GM12878 (cell line): ENCODE results near the gene CCDC87. TPM values are rescaled to one million over a fixed set of nuclear protein-coding genes. Genes with fewer than 3 reads are reported as not detected.
A peak's percentile ranks its signal among the peaks of the same experiment; 100 is the strongest.

ENCODE experiments used
- EED ChIP-seq: sonication (generic); IDR thresholded peaks from 2 replicates; pipeline ENCODE4 v1.6.1; 2016; ENCODE audit warnings: antibody characterized with exemption, low read depth
- JUND ChIP-seq: IDR thresholded peaks from 2 replicates; pipeline ENCODE4 v1.6.1; 2012; ENCODE audit warnings: low read depth, mild to moderate bottlenecking, low read length, improper control_type of control experiment, moderate library complexity
- KAT2A ChIP-seq: conservative IDR thresholded peaks from 2 replicates; pipeline ENCODE4 v1.6.1; 2011; ENCODE audit warnings: low read depth, low read length; ENCODE audit not compliant: control insufficient read depth
- POLR2A ChIP-seq: IDR thresholded peaks from 2 replicates; pipeline ENCODE4 v1.6.1; 2011; ENCODE audit warnings: low read depth, mild to moderate bottlenecking, low read length
- RAD21 ChIP-seq: IDR thresholded peaks from 2 replicates; pipeline ENCODE4 v1.6.1; 2011; ENCODE audit warnings: mild to moderate bottlenecking, low read depth, low read length, moderate library complexity; ENCODE audit not compliant: insufficient read depth
- RUNX3 ChIP-seq: IDR thresholded peaks from 2 replicates; pipeline ENCODE4 v1.6.1; 2012; ENCODE audit warnings: low read length, inconsistent platforms
- SMARCA5 ChIP-seq: fragments of 450-650 bp; IDR thresholded peaks from 2 replicates; pipeline ENCODE4 v1.6.1; 2017; ENCODE audit warnings: mild to moderate bottlenecking
- STAT1 ChIP-seq: fragments of 450-650 bp; conservative IDR thresholded peaks from 2 replicates; pipeline ENCODE4 v1.6.1; 2014; ENCODE audit warnings: antibody characterized with exemption, mild to moderate bottlenecking
- YBX1 ChIP-seq: fragments of 450-650 bp; IDR thresholded peaks from 2 replicates; pipeline ENCODE4 v1.6.1; 2016; ENCODE audit warnings: antibody characterized with exemption
- ZNF274 ChIP-seq: IDR thresholded peaks from one replicate; pipeline ENCODE4 v1.8.0; 2011; ENCODE audit not compliant: insufficient read length, insufficient read depth
- ZNF384 ChIP-seq: IDR thresholded peaks from 2 replicates; pipeline ENCODE4 v1.6.1; 2012; ENCODE audit warnings: low read depth, mild to moderate bottlenecking, low read length, improper control_type of control experiment, borderline replicate concordance
- ZSCAN29 ChIP-seq: fragments of 450-650 bp; IDR thresholded peaks from 2 replicates; pipeline ENCODE4 v1.6.1; 2017; ENCODE audit warnings: mild to moderate bottlenecking, moderate library complexity
- polyA plus RNA-seq, 11 experiments: library from polyadenylated mRNA; depleted of rRNA in 4 of 11; unstranded in 6 of 11; stranded (reverse) in 5 of 11; fragments of >200 nt; fragmentation: Nextera tagmentation in 4 of 11; fragmentation: Illumina TruSeq in 1 of 11; extraction: Ambion mirVana in 4 of 11; extraction: Trizol in 1 of 11; gene quantifications; 1 replicate in 1 of 11; 2 replicates in 10 of 11; pipeline versions ENCODE4 v1.2.1 to v1.2.3, GENCODE V29; 2011 to 2016; ENCODE audit warnings: inconsistent platforms in 2 of 11, missing spikeins in 2 of 11, low read depth in 1 of 11
- total RNA-seq, 4 experiments: library from RNA; depleted of rRNA in 3 of 4; stranded (reverse); fragments of >200 nt in 3 of 4; fragmentation: Illumina TruSeq in 1 of 4; extraction: Trizol in 1 of 4; gene quantifications; 2 replicates each; pipeline versions ENCODE4 v1.2.1 to v1.2.3, GENCODE V29; 2013 to 2021
- TF ChIP-seq, protein P1 (sequence below): fragments of 450-650 bp; IDR thresholded peaks from 2 replicates; pipeline ENCODE4 v1.6.1; 2017; ENCODE audit warnings: mild to moderate bottlenecking, moderate library complexity
- TF ChIP-seq, protein P2 (sequence below): fragments of 450-650 bp; IDR thresholded peaks from 2 replicates; pipeline ENCODE4 v1.6.1; 2017; ENCODE audit warnings: antibody characterized with exemption, mild to moderate bottlenecking, moderate library complexity
- TF ChIP-seq, protein P3 (sequence below): fragments of 450-650 bp; IDR thresholded peaks from 2 replicates; pipeline ENCODE4 v1.6.1; 2018; ENCODE audit warnings: borderline replicate concordance, mild to moderate bottlenecking; ENCODE audit not compliant: partially characterized antibody
- TF ChIP-seq, protein P4 (sequence below): fragments of 450-650 bp; IDR thresholded peaks from 2 replicates; pipeline ENCODE4 v1.6.1; 2017; ENCODE audit warnings: low read depth, mild to moderate bottlenecking, moderate library complexity
- TF ChIP-seq, protein P5 (sequence below): IDR thresholded peaks from 2 replicates; pipeline ENCODE4 v1.6.1; 2011; ENCODE audit warnings: borderline replicate concordance, low read depth, mild to moderate bottlenecking, moderate library complexity, mixed read lengths, low read length; ENCODE audit not compliant: insufficient read depth; ENCODE audit errors: extremely low read length

CCDC87 gene
- total and polyA plus RNA-seq, 10 of the 15 experiments (the other 5 are each of a cell fraction or from before 2014, with no cell fraction given), result 0.02 to 0.17 (median 0.09) TPM; not detected in 3

DNA sequence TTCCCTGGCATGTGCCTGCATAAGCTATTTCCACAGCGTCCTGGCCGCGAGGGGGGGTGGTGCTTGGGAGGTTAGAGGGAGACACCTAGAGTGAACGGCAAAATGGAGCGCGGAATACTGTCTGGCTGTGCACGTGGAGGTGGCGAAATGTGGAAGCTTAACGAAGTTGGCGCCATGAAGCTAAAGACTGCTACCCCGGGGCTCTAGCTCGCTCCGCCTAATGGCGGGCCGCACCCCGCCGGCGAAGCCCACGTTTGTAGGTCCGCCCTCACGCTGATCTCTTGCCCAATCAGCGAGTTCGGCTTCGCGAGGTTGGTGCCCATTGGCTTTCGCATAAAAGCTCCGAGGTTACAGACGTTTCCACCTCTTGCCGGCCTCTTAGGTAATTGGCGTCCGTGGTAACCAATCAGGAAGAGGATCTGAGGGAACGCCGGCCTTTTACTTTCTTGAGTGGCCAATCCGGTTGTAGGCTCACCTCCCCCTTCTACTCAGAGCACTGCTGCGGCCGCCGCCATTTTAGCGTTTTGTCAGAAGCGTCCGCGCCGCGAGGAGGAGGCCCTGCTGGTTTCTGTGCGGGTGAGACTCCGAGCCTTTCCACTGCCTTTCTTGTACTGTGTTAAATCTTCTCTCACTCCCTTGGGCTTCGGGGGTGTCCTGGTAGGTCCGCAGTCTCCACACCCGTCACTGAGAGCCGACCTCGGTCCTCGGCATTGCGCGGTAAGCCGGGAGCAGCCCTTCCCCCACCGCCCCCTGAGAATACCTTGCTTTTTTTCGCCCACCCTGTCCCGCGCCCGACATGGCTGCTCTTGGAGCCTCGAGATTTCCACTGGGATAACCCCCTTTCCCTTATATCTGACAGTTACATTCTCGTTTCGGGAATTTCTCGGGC lies 45.6 kb upstream of the CCDC87 start, which contains the start of gene RBM4 (continued):
- TF ChIP-seq, protein P1, sequence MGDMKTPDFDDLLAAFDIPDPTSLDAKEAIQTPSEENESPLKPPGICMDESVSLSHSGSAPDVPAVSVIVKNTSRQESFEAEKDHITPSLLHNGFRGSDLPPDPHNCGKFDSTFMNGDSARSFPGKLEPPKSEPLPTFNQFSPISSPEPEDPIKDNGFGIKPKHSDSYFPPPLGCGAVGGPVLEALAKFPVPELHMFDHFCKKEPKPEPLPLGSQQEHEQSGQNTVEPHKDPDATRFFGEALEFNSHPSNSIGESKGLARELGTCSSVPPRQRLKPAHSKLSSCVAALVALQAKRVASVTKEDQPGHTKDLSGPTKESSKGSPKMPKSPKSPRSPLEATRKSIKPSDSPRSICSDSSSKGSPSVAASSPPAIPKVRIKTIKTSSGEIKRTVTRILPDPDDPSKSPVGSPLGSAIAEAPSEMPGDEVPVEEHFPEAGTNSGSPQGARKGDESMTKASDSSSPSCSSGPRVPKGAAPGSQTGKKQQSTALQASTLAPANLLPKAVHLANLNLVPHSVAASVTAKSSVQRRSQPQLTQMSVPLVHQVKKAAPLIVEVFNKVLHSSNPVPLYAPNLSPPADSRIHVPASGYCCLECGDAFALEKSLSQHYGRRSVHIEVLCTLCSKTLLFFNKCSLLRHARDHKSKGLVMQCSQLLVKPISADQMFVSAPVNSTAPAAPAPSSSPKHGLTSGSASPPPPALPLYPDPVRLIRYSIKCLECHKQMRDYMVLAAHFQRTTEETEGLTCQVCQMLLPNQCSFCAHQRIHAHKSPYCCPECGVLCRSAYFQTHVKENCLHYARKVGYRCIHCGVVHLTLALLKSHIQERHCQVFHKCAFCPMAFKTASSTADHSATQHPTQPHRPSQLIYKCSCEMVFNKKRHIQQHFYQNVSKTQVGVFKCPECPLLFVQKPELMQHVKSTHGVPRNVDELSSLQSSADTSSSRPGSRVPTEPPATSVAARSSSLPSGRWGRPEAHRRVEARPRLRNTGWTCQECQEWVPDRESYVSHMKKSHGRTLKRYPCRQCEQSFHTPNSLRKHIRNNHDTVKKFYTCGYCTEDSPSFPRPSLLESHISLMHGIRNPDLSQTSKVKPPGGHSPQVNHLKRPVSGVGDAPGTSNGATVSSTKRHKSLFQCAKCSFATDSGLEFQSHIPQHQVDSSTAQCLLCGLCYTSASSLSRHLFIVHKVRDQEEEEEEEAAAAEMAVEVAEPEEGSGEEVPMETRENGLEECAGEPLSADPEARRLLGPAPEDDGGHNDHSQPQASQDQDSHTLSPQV, result no peak
- TF ChIP-seq ZNF274 (no peak), ZSCAN29 (no peak), POLR2A (peak; percentile 93), EED (no peak), KAT2A (no peak), RAD21 (no peak), RUNX3 (peak; percentile 63), STAT1 (0 out of 2 replicates have a peak, but pooled peaks have one; percentile 36), JUND (no peak), SMARCA5 (0 out of 2 replicates have a peak, but pooled peaks have one; percentile 33), ZNF384 (no peak), YBX1 (no peak)
- TF ChIP-seq, protein P2, sequence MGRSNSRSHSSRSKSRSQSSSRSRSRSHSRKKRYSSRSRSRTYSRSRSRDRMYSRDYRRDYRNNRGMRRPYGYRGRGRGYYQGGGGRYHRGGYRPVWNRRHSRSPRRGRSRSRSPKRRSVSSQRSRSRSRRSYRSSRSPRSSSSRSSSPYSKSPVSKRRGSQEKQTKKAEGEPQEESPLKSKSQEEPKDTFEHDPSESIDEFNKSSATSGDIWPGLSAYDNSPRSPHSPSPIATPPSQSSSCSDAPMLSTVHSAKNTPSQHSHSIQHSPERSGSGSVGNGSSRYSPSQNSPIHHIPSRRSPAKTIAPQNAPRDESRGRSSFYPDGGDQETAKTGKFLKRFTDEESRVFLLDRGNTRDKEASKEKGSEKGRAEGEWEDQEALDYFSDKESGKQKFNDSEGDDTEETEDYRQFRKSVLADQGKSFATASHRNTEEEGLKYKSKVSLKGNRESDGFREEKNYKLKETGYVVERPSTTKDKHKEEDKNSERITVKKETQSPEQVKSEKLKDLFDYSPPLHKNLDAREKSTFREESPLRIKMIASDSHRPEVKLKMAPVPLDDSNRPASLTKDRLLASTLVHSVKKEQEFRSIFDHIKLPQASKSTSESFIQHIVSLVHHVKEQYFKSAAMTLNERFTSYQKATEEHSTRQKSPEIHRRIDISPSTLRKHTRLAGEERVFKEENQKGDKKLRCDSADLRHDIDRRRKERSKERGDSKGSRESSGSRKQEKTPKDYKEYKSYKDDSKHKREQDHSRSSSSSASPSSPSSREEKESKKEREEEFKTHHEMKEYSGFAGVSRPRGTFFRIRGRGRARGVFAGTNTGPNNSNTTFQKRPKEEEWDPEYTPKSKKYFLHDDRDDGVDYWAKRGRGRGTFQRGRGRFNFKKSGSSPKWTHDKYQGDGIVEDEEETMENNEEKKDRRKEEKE, result no peak
- TF ChIP-seq, protein P3, sequence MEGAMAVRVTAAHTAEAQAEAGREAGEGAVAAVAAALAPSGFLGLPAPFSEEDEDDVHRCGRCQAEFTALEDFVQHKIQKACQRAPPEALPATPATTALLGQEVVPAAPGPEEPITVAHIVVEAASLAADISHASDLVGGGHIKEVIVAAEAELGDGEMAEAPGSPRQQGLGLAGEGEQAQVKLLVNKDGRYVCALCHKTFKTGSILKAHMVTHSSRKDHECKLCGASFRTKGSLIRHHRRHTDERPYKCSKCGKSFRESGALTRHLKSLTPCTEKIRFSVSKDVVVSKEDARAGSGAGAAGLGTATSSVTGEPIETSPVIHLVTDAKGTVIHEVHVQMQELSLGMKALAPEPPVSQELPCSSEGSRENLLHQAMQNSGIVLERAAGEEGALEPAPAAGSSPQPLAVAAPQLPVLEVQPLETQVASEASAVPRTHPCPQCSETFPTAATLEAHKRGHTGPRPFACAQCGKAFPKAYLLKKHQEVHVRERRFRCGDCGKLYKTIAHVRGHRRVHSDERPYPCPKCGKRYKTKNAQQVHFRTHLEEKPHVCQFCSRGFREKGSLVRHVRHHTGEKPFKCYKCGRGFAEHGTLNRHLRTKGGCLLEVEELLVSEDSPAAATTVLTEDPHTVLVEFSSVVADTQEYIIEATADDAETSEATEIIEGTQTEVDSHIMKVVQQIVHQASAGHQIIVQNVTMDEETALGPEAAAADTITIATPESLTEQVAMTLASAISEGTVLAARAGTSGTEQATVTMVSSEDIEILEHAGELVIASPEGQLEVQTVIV, result no peak
- TF ChIP-seq, protein P4, sequence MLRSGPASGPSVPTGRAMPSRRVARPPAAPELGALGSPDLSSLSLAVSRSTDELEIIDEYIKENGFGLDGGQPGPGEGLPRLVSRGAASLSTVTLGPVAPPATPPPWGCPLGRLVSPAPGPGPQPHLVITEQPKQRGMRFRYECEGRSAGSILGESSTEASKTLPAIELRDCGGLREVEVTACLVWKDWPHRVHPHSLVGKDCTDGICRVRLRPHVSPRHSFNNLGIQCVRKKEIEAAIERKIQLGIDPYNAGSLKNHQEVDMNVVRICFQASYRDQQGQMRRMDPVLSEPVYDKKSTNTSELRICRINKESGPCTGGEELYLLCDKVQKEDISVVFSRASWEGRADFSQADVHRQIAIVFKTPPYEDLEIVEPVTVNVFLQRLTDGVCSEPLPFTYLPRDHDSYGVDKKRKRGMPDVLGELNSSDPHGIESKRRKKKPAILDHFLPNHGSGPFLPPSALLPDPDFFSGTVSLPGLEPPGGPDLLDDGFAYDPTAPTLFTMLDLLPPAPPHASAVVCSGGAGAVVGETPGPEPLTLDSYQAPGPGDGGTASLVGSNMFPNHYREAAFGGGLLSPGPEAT, result peak; percentile 86
- TF ChIP-seq, protein P5, sequence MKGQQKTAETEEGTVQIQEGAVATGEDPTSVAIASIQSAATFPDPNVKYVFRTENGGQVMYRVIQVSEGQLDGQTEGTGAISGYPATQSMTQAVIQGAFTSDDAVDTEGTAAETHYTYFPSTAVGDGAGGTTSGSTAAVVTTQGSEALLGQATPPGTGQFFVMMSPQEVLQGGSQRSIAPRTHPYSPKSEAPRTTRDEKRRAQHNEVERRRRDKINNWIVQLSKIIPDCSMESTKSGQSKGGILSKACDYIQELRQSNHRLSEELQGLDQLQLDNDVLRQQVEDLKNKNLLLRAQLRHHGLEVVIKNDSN, result no peak
